B cell (primary cell): ENCODE measurements around the gene ETV3. TPM values are rescaled to one million over a fixed set of nuclear protein-coding genes. Genes with fewer than 3 reads are reported as not detected.
A peak's percentile ranks its signal among the peaks of the same experiment; 100 is the strongest.

Source experiments
- ATAC-seq: fragments of 200-7000 bp; cut with Tn5 transposase; one replicate; pipeline ENCODE4 v1.10.0; 2021; ENCODE audit warnings: low read depth, mild to moderate bottlenecking, moderate number of reproducible peaks, moderate library complexity
- CTCF ChIA-PET: fragments of 350-600 bp; sonication (Branson Sonifier 250); formaldehyde crosslinking; loops from one replicate; lab custom pipeline; 2021; ENCODE audit warnings: antibody characterized with exemption, inconsistent platforms; lab: Charles Lee
- POLR2A ChIA-PET: fragments of 350-600 bp; sonication (Branson Sonifier 250); formaldehyde crosslinking; loops from one replicate; lab custom pipeline; 2021; ENCODE audit warnings: antibody characterized with exemption; lab: Charles Lee
- DNase-seq: peaks from one replicate; pipeline ENCODE4 v3.0.0; 2013
- H2AFZ ChIP-seq: 2 replicates; pipeline ENCODE4 v1.6.1; 2012; ENCODE audit warnings: mild to moderate bottlenecking, low read depth, low read length; ENCODE audit not compliant: insufficient read depth, poor library complexity, severe bottlenecking
- H3K27ac ChIP-seq, 2 donors: 1 replicate in 1 of 2; 2 replicates in 1 of 2; pipeline ENCODE4 v1.5.1; 2012 to 2013; ENCODE audit warnings: low read length in 2 of 2, mild to moderate bottlenecking in 2 of 2, moderate library complexity in 1 of 2
- H3K27me3 ChIP-seq, 4 experiments: fragments of 200-600 bp in 1 of 4; sonication (generic) in 1 of 4; replicated peaks in 1 of 4; 1 replicate in 2 of 4; 2 replicates in 2 of 4; pipeline versions ENCODE4 v1.6.1 to v1.7.0; 2013 to 2016; ENCODE audit warnings: low read length in 3 of 4, mild to moderate bottlenecking in 2 of 4, mixed read lengths in 1 of 4, moderate library complexity in 1 of 4; ENCODE audit not compliant: insufficient read depth in 4 of 4, control insufficient read depth in 3 of 4; ENCODE audit errors: control extremely low read depth in 1 of 4
- H3K36me3 ChIP-seq, 2 experiments: replicated peaks in 1 of 2; 1 replicate in 1 of 2; 2 replicates in 1 of 2; pipeline versions ENCODE4 v1.6.1 to v1.7.1; 2013; ENCODE audit warnings: low read length in 1 of 2; ENCODE audit not compliant: insufficient read depth in 2 of 2, control insufficient read depth in 1 of 2; ENCODE audit errors: control extremely low read depth in 1 of 2, extremely low read depth in 1 of 2
- H3K4me1 ChIP-seq, 2 donors: fragments of 200-600 bp in 1 of 2; sonication (generic) in 1 of 2; 1 replicate in 1 of 2; 2 replicates in 1 of 2; pipeline versions ENCODE4 v1.5.1 to v1.6.1; 2013 to 2017; ENCODE audit warnings: low read length in 2 of 2; ENCODE audit not compliant: control insufficient read depth in 2 of 2, insufficient read depth in 2 of 2
- H3K4me2 ChIP-seq: replicated peaks from 2 replicates; pipeline ENCODE3; 2012; ENCODE audit warnings: mild to moderate bottlenecking, low read depth, low read length; ENCODE audit not compliant: poor library complexity, severe bottlenecking
- H3K4me3 ChIP-seq, 5 experiments: fragments of 200-600 bp in 1 of 5; sonication (generic) in 1 of 5; 1 replicate in 3 of 5; 2 replicates in 2 of 5; pipeline versions ENCODE4 v1.5.1 to v1.7.0; 2011 to 2016; ENCODE audit warnings: low read length in 4 of 5, mild to moderate bottlenecking in 4 of 5, low read depth in 2 of 5, control low read depth in 1 of 5, moderate library complexity in 1 of 5; ENCODE audit not compliant: insufficient read depth in 1 of 5; ENCODE audit errors: control extremely low read depth in 1 of 5, extremely low read depth in 1 of 5
- H3K79me2 ChIP-seq: fragments of 200-600 bp; sonication (generic); one replicate; pipeline ENCODE4 v1.6.0; 2016; ENCODE audit warnings: low read length; ENCODE audit not compliant: control insufficient read depth, insufficient read depth
- H3K9ac ChIP-seq: fragments of 200-600 bp; sonication (generic); 2 replicates; pipeline ENCODE4 v1.6.1; 2017; ENCODE audit warnings: mild to moderate bottlenecking, low read length, moderate library complexity
- H3K9me3 ChIP-seq, 3 donors: one replicate each; pipeline versions ENCODE4 v1.6.1 to v1.7.1; 2013; ENCODE audit warnings: low read length in 2 of 3; ENCODE audit not compliant: control insufficient read depth in 2 of 3, insufficient read depth in 1 of 3; ENCODE audit errors: control extremely low read depth in 1 of 3
- H4K20me1 ChIP-seq: 2 replicates; pipeline ENCODE4 v1.6.0; 2012; ENCODE audit warnings: mild to moderate bottlenecking, low read length; ENCODE audit not compliant: insufficient read depth, control insufficient read depth, poor library complexity, severe bottlenecking
- H3K27ac Mint-ChIP-seq: one replicate; pipeline ENCODE4 v1.8.0; 2021; ENCODE audit warnings: mixed read lengths
- H3K27me3 Mint-ChIP-seq: one replicate; pipeline ENCODE4 v1.8.0; 2021; ENCODE audit warnings: mixed read lengths
- H3K4me1 Mint-ChIP-seq: one replicate; pipeline ENCODE4 v1.8.0; 2021; ENCODE audit warnings: mixed read lengths
- H3K4me3 Mint-ChIP-seq: one replicate; pipeline ENCODE4 v1.8.0; 2021; ENCODE audit warnings: mixed read lengths
- H3K9me3 Mint-ChIP-seq: one replicate; pipeline ENCODE4 v1.8.0; 2022; ENCODE audit warnings: mixed read lengths; ENCODE audit not compliant: insufficient read depth
- CTCF ChIP-seq: fragments of 200-600 bp; IDR thresholded peaks from one replicate; pipeline ENCODE4 v1.8.0; 2022; ENCODE audit warnings: antibody characterized with exemption, mild to moderate bottlenecking
- EZH2 ChIP-seq: IDR thresholded peaks from 2 replicates; pipeline ENCODE4 v1.6.1; 2012; ENCODE audit warnings: borderline replicate concordance, low read depth, mild to moderate bottlenecking, moderate library complexity, low read length; ENCODE audit not compliant: insufficient read depth, poor library complexity, severe bottlenecking
- WGBS: methylation state at CpG from one replicate; pipeline ENCODE4 v1.1.5; 2013; ENCODE audit warnings: missing lambda C conversion rate; ENCODE audit not compliant: insufficient coverage; 5-methylcytosine and 5-hydroxymethylcytosine counted together
- intact Hi-C: fragments of 100-400 bp; cut with micrococcal nuclease; formaldehyde crosslinking; loops from one replicate; pipeline ENCODE4 v1.10.0; 2022
- polyA plus RNA-seq: library from polyadenylated mRNA; depleted of rRNA; stranded (reverse); fragments of >200 nt; gene quantifications from 2 replicates; pipeline ENCODE4 v1.2.3, GENCODE V29; 2012
- total RNA-seq, 2 donors: library from RNA; stranded (reverse); fragments of 120-200 nt in 1 of 2; gene quantifications; 1 replicate in 1 of 2; 2 replicates in 1 of 2; pipeline versions ENCODE4 v1.2.3 to v1.2.4, GENCODE V29; 2013 to 2022

The ETV3 gene
- total and polyA plus RNA-seq, 2 donors (not counting 1 experiment from before 2014, with no cell fraction given): 16.7 to 34.1 TPM

GRCh38 chr1:157077394-157077793, 60.8 kb downstream of the ETV3 start:
- no peak overlapping the region for H3K4me3 Mint-ChIP-seq
- DNase-seq (no peak), ATAC-seq (no peak)
- TF ChIP-seq EZH2: no peak
- no peak for TF ChIP-seq CTCF
- peaks cover 3% of the 10 kb centered on the region for H3K4me1 Mint-ChIP-seq
- H3K79me2 ChIP-seq: no peaks in the 10 kb centered on the region
- 100% methylated on average over 1 of the region's 1 CpG for WGBS
- no peaks in the 10 kb centered on the region for H3K36me3 ChIP-seq
- CTCF ChIA-PET: interaction anchor here (1.6 kb wide), 1 partner anchor 79 kb away, joined by 4 read pairs; no protein-coding TSS in a partner anchor
- H3K4me1 ChIP-seq: peaks cover 0 to 4% of the 10 kb centered on the region in 2 donors
- no peak overlapping the region for H3K9ac ChIP-seq
- H3K27me3 Mint-ChIP-seq: peaks cover 37% of the 10 kb centered on the region
- H3K4me2 ChIP-seq: no peak overlapping the region
- no peak overlapping the region for H3K27ac ChIP-seq
- H4K20me1 ChIP-seq: no peaks in the 10 kb centered on the region
- no peak overlapping the region for H3K27ac Mint-ChIP-seq
- no peaks in the 10 kb centered on the region for H3K9me3 Mint-ChIP-seq
- H3K27me3 ChIP-seq: peaks cover 0 to 17% (median 4%) of the 10 kb centered on the region in 4 experiments
- no peak overlapping the region for H3K4me3 ChIP-seq
- intact Hi-C loops: no loop called here
- H3K9me3 ChIP-seq: no peaks in the 10 kb centered on the region
- POLR2A ChIA-PET: no interaction called here
- no peak overlapping the region for H2AFZ ChIP-seq

- H2AFZ ChIP-seq: peak overlapping the region; percentile 33
- no peak for TF ChIP-seq CTCF
- TF ChIP-seq EZH2: no peak
- peaks cover 3% of the 10 kb centered on the region for H3K4me1 Mint-ChIP-seq
- POLR2A ChIA-PET: no interaction called here
- 35% methylated on average over 35 of the region's 35 CpGs for WGBS
- no peak overlapping the region for H3K27ac Mint-ChIP-seq
- ATAC-seq (no peak), DNase-seq (peak; percentile 36)
- no peak overlapping the region for H3K4me2 ChIP-seq
- CTCF ChIA-PET: interaction anchor here (1.0 to 1.2 kb wide), 3 partner anchors 73 to 184 kb away, joined by 3 read pairs; no protein-coding TSS in a partner anchor
- peaks cover 0 to 23% (median 7%) of the 10 kb centered on the region in 4 experiments for H3K27me3 ChIP-seq
- H4K20me1 ChIP-seq: no peaks in the 10 kb centered on the region
- H3K27ac ChIP-seq: no peak overlapping the region
- H3K36me3 ChIP-seq: no peaks in the 10 kb centered on the region
- H3K79me2 ChIP-seq: no peaks in the 10 kb centered on the region
- no peak overlapping the region for H3K4me3 Mint-ChIP-seq
- H3K27me3 Mint-ChIP-seq: peaks cover 31% of the 10 kb centered on the region
- no peak overlapping the region for H3K4me3 ChIP-seq
- H3K4me1 ChIP-seq: peaks cover 0 to 4% of the 10 kb centered on the region in 2 donors
- no peak overlapping the region for H3K9ac ChIP-seq
- intact Hi-C loops: no loop called here
- no peaks in the 10 kb centered on the region for H3K9me3 Mint-ChIP-seq
- H3K9me3 ChIP-seq: no peaks in the 10 kb centered on the region
Observed at GRCh38 chr1:157073944-157074685, 64.1 kb downstream of the ETV3 start.
